Heart left ventricle (tissue), 16 donors: ENCODE data around the gene PECR. TPM values are rescaled to one million over a fixed set of nuclear protein-coding genes. Genes with fewer than 3 reads are reported as not detected.

Experiments used
- ATAC-seq, 4 donors: fragments of 200-7000 bp; cut with Tn5 transposase; one replicate each; pipeline ENCODE4 v1.9.1; 2020 to 2022; ENCODE audit warnings: moderate library complexity in 4 of 4, mild to moderate bottlenecking in 3 of 4, moderate number of reproducible peaks in 1 of 4
- DNase-seq, 5 donors: peaks; one replicate each; pipeline ENCODE4 v3.0.0-alpha.2; 2020
- H3K27ac ChIP-seq, 12 donors: fragments of 200-600 bp; sonication (generic) in 4 of 12; one replicate each; pipeline versions ENCODE4 v1.5.0 to v1.8.0; 2016 to 2022; ENCODE audit warnings: mild to moderate bottlenecking in 2 of 12
- H3K27me3 ChIP-seq, 9 donors: fragments of 200-600 bp; sonication (generic) in 2 of 9; one replicate each; pipeline versions ENCODE4 v1.5.1 to v1.8.0; 2016 to 2022; ENCODE audit warnings: mild to moderate bottlenecking in 3 of 9
- H3K36me3 ChIP-seq, 9 donors: fragments of 200-600 bp; sonication (generic) in 2 of 9; one replicate each; pipeline versions ENCODE4 v1.5.0 to v1.8.0; 2018 to 2022; ENCODE audit warnings: mild to moderate bottlenecking in 2 of 9
- H3K4me1 ChIP-seq, 12 donors: fragments of 200-600 bp; sonication (generic) in 4 of 12; one replicate each; pipeline versions ENCODE4 v1.5.0 to v1.8.0; 2016 to 2022; ENCODE audit warnings: mild to moderate bottlenecking in 3 of 12
- H3K4me3 ChIP-seq, 12 donors: fragments of 200-600 bp; sonication (generic) in 4 of 12; one replicate each; pipeline versions ENCODE4 v1.5.0 to v1.8.0; 2017 to 2022; ENCODE audit warnings: mild to moderate bottlenecking in 9 of 12, moderate library complexity in 4 of 12
- H3K9me3 ChIP-seq, 12 donors: fragments of 200-600 bp; sonication (generic) in 4 of 12; one replicate each; pipeline versions ENCODE4 v1.5.0 to v1.8.0; 2016 to 2022; ENCODE audit warnings: mild to moderate bottlenecking in 1 of 12
- POLR2A ChIP-seq, 2 donors: fragments of 450-650 bp; IDR thresholded peaks; one replicate each; pipeline ENCODE4 v1.6.1; 2017; ENCODE audit warnings: antibody characterized with exemption in 2 of 2, mild to moderate bottlenecking in 2 of 2, moderate library complexity in 2 of 2
- WGBS, 4 donors: extraction: QIAGEN DNeasy Blood & Tissue Kit in 2 of 4; methylation state at CpG; one replicate each; pipeline versions ENCODE4 v1.1.5 to v1.1.7; 2013 to 2018; 5-methylcytosine and 5-hydroxymethylcytosine counted together
- intact Hi-C, 10 donors: fragments of 100-400 bp; cut with DNase I; formaldehyde crosslinking; loops; one replicate each; pipeline versions ENCODE4 v1.11.1 to v1.14.2; 2022
- polyA plus RNA-seq, 2 donors: library from polyadenylated mRNA; stranded (reverse); fragments of 200-250 nt; gene quantifications; one replicate each; pipeline ENCODE4 v1.2.3, GENCODE V29; 2013
- total RNA-seq, 9 donors: library from RNA; depleted of rRNA in 2 of 9; stranded (reverse); fragments of >200 nt in 2 of 9; fragmentation: NEBNext Ultra II Directional in 3 of 9; extraction: Animal tissue kit (Norgen Biotek cat#: 25700) in 3 of 9; gene quantifications; one replicate each; pipeline versions ENCODE4 v1.1.0 to v1.2.4, GENCODE V29; 2016 to 2023
- TF ChIP-seq, protein P1 (sequence below), 12 donors: fragments of 200-600 bp; sonication (generic) in 4 of 12; IDR thresholded peaks; one replicate each; pipeline versions ENCODE4 v1.5.0 to v1.8.0; 2018 to 2022; ENCODE audit warnings: antibody characterized with exemption in 12 of 12, mild to moderate bottlenecking in 5 of 12
- donor health status: ischemic (EF 13 %, LVEDD 7.1; RV severe dilation, severe dysfunction).
- donor health status: healthy with polysubstance abuse.
- donor health status: DM: no; HTN: yes; CAD: no.
- donor health status: DM: no; HTN: no; CAD: no.
- donor health status: ischemic (EF 25% LVEDD 6.9; RV normal size, moderate dysfunction).
- donor health status: ischemic (EF 25% LVEDD 5.7; RV mildly dilated, moderate dysfunction).
- donor health status: healthy.
- donor health status: DM: yes; HTN: yes; CAD: no.
- donor health status: ischemic (EF 35%, LVEDD 5.7; RV mildly dilated, moderate dysfunction).
- donor health status: nonischemic (EF 11% LVEDD 7.7; RV severe dilation, severe dysfunction).
- donor health status: DM: yes; HTN: yes; CAD: no.
- donor health status: PGD.
- donor health status: ischemic (EF 29% LVEDD 5.4; RV normal size, mild dysfunction).
- donor health status: nonischemic (EF 23%, LVEDD 6.1; RV moderate dilation, normal function).

PECR gene
- total and polyA plus RNA-seq, 11 donors, result 1.5 to 12.2 (median 3.0) TPM

DNA sequence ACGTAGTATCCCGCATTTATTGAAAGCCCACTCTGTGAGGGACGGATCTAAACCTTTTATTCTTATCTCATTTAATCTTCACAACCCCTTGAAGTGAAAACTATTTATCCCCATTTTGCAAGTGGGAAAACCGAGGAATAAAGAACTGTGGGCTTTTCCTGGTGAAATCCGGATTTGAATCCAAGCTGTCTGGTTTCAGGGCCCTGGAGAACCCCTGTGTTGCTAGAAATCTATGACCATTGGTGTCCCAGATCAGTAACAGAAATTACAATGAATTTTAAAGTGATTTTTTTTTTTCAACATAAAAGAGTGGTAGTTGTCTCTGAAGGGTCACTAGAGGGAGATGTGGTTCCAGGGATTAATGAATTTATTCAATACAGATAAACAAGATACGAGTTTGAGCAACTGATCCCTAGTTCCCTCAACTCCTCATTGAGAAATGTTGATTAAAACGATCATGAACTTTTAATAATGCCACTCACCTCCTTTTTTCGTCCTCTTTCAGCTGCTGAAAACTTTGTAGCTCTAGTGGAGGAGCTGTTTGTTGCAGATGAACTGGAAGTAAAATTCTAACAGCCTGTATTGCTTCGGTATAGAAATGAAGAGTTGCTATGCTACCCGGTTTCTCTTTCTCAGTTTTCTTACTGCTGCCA lies 28.5 kb upstream of the PECR start:
- H3K27ac ChIP-seq, result peak overlapping the region in 11 of 12 donors; percentile 78 to 96 (median 91)
- DNase-seq (no peak), ATAC-seq (no peak)
- WGBS, 4 donors, result 7 to 10% (median 8%) methylated on average over 10 of the region's 10 CpGs
- H3K27me3 ChIP-seq, result no peaks in the 10 kb centered on the region
- no peaks in the 10 kb centered on the region for H3K9me3 ChIP-seq
- peaks cover 0 to 51% (median 32%) of the 10 kb centered on the region in 12 donors for H3K4me1 ChIP-seq
- peak overlapping the region; percentile 64 to 98 (median 86) for H3K4me3 ChIP-seq
- intact Hi-C loops, result loop anchor here in 1 of 10 donors (1.0 kb wide), 1 partner anchor 29 kb away; the partner anchor contains the start of genes PECR and TMEM169
- TF ChIP-seq POLR2A (IDR thresholded peaks at IDR 0.05), result no peak
- TF ChIP-seq, protein P1, sequence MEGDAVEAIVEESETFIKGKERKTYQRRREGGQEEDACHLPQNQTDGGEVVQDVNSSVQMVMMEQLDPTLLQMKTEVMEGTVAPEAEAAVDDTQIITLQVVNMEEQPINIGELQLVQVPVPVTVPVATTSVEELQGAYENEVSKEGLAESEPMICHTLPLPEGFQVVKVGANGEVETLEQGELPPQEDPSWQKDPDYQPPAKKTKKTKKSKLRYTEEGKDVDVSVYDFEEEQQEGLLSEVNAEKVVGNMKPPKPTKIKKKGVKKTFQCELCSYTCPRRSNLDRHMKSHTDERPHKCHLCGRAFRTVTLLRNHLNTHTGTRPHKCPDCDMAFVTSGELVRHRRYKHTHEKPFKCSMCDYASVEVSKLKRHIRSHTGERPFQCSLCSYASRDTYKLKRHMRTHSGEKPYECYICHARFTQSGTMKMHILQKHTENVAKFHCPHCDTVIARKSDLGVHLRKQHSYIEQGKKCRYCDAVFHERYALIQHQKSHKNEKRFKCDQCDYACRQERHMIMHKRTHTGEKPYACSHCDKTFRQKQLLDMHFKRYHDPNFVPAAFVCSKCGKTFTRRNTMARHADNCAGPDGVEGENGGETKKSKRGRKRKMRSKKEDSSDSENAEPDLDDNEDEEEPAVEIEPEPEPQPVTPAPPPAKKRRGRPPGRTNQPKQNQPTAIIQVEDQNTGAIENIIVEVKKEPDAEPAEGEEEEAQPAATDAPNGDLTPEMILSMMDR (IDR thresholded peaks at IDR 0.05), result peak in 7 of 12 donors; percentile 10 to 44 (median 31)
- peaks cover 0 to 43% (median 38%) of the 10 kb centered on the region in 9 donors for H3K36me3 ChIP-seq

DNA sequence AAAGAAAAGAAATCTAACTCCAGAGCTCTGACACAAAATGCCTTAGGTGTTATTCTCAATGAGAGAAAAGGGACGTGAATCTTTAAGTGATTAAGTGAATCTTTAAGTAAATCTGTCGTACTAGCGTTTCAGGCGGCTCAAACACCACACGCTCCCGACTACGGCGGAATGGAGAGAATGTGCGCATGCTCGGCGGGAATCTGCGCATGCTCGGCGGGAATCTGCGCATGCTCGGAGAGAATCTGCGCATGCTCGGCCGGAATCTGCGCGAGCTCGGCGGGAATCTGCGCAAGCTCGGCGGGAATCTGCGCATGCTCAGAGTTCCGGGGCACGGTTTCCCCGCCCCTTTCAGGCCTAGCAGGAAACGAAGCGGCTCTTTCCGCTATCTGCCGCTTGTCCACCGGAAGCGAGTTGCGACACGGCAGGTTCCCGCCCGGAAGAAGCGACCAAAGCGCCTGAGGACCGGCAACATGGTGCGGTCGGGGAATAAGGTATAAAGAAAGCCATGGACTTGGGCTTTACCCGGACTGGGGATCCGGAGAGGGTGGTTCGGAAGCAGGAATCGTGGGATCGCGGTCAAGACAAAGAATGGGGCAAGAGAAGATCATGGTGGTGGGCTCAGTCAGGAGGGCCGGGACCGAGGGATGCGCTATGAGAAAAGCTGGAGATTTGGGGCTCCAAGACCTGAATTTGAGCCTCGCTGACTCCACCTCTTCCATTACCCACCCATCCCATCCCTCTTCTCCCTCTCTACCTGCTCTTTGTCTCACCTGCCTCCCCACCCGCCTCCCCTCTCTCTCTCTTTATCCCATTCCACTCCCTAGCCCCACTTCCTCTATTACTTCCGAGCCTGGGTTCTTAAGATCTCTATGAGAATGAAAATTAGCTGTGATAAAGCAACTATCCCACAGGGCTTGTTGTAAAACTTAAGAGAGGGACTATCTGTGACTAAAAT lies 27.6 kb upstream of the PECR start, which contains the start of gene XRCC5:
Gene XRCC5, plus strand, starts transcription at position 382 of the 955 bp plus-strand sequence. Its CDS starts 89 bp downstream, at position 471.
- peaks cover 0 to 46% (median 30%) of the 10 kb centered on the region in 12 donors for H3K4me1 ChIP-seq

DNA sequence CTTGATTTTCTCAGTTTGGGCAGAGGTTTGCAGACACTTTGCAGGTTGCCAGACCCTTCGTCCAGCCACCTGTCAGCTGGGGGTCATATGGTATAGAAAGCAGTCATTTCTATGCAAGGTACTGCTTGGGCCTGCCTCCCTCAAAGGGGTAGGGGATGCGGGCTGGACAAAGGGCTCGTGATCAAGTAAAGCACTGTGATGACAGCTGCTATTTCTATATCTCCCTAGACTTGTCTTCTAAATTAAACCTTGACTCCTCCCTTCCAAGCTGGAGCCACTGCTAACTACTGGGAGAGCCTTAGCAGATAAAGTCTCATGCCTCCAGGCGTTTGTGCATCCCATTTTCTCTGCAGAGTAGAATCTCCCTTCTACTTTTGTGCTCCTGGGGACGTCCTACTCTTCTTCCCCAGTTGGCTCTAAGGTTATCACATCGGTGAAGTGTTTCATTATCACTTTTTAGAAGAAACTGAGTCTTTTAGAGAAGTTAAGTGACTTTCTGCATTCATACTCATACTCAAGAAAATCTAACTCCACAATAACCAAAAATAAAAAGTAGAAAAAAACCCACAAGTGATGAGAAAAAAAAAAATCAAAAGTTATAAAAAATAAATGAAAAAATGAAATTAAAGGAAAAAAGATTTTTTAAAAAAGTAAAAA lies 26.8 kb upstream of the PECR start:
- Histone ChIP-seq H3K4me3 (peak overlapping the region in 11 of 12 donors; percentile 64 to 98 (median 89)), H3K27ac (peak overlapping the region in 11 of 12 donors; percentile 16 to 96 (median 90)), H3K4me1 (peaks cover 0 to 39% (median 27%) of the 10 kb centered on the region in 12 donors), H3K36me3 (peaks cover 0 to 32% (median 27%) of the 10 kb centered on the region in 9 donors), H3K27me3 (no peaks in the 10 kb centered on the region), H3K9me3 (no peaks in the 10 kb centered on the region)
- TF ChIP-seq POLR2A (IDR thresholded peaks at IDR 0.05), result no peak
- TF ChIP-seq, protein P1 (IDR thresholded peaks at IDR 0.05), result no peak
- 43 to 50% (median 46%) methylated on average over 6 of the region's 6 CpGs for WGBS, 4 donors
- peak in 1 of 4 donors; percentile 1 for ATAC-seq
- intact Hi-C loops, result no loop called here
- DNase-seq, result no peak

More for the DNA sequence above, 27.6 kb upstream of the PECR start, which contains the start of gene XRCC5:
- H3K27me3 ChIP-seq, result no peaks in the 10 kb centered on the region
- TF ChIP-seq POLR2A (IDR thresholded peaks at IDR 0.05), result peak in 1 of 2 donors; percentile 58
- TF ChIP-seq, protein P1 (IDR thresholded peaks at IDR 0.05), result peak in 2 of 12 donors; percentile 5 to 8
- peak; percentile 93 to 98 (median 96) for ATAC-seq
- WGBS, 4 donors, result 0 to 1% (median 0%) methylated on average over 39 to 57 of the region's 57 CpGs
- H3K9me3 ChIP-seq, result no peaks in the 10 kb centered on the region
- peak; percentile 95 to 99 (median 97) for DNase-seq
- peak within 1 kb of the TSS; percentile 78 to 96 (median 91) for H3K27ac ChIP-seq
- intact Hi-C loops, result loop anchor here in 1 of 10 donors (1.0 kb wide), 1 partner anchor 28 kb away; the partner anchor contains the start of genes PECR and TMEM169
- peak within 1 kb of the TSS; percentile 64 to 98 (median 86) for H3K4me3 ChIP-seq
- peaks cover 0 to 40% (median 36%) of the 10 kb centered on the region in 9 donors for H3K36me3 ChIP-seq
